ENCODE data around the gene PCSK9. TPM values are rescaled to one million over a fixed set of nuclear protein-coding genes. Genes with fewer than 3 reads are reported as not detected.

The PCSK9 gene
- total RNA-seq, 1 donor from 2014 or later, result 3.1 TPM

GRCh38 chr1:55071477-55071876 lies 32.1 kb downstream of the PCSK9 start:
- H3K9me3 ChIP-seq (ENCODE audit: control insufficient read depth in 3 of 3, low read length in 3 of 3), result no peaks in the 10 kb centered on the region
- peaks cover 20 to 38% (median 26%) of the 10 kb centered on the region in 3 donors for H3K4me1 ChIP-seq (ENCODE audit: control insufficient read depth in 3 of 3, insufficient read depth in 3 of 3, low read length in 3 of 3)
- no peak overlapping the region for H3K4me3 ChIP-seq (ENCODE audit: low read length in 3 of 3)
- peaks cover 61 to 74% (median 71%) of the 10 kb centered on the region in 3 donors for H3K36me3 ChIP-seq (ENCODE audit: control insufficient read depth in 3 of 3, insufficient read depth in 3 of 3, low read length in 3 of 3)
- no peak overlapping the region for H3K9ac ChIP-seq (ENCODE audit: low read depth in 1 of 3, low read length in 3 of 3)
- no peak overlapping the region for H3K27ac ChIP-seq (ENCODE audit: low read depth, low read length)
- H3K27me3 ChIP-seq (ENCODE audit: control insufficient read depth in 3 of 3, insufficient read depth in 3 of 3, low read length in 3 of 3), result no peaks in the 10 kb centered on the region

GRCh38 chr1:55073187-55073916 lies 34.0 kb downstream of the PCSK9 start:
- Histone ChIP-seq H3K36me3 (ENCODE audit: control insufficient read depth in 3 of 3, insufficient read depth in 3 of 3, low read length in 3 of 3) (peaks cover 70 to 89% (median 83%) of the 10 kb centered on the region in 3 donors), H3K9me3 (ENCODE audit: control insufficient read depth in 3 of 3, low read length in 3 of 3) (no peaks in the 10 kb centered on the region), H3K27ac (ENCODE audit: low read depth, low read length) (no peak overlapping the region), H3K9ac (ENCODE audit: low read depth in 1 of 3, low read length in 3 of 3) (no peak overlapping the region), H3K27me3 (ENCODE audit: control insufficient read depth in 3 of 3, insufficient read depth in 3 of 3, low read length in 3 of 3) (no peaks in the 10 kb centered on the region), H3K4me3 (ENCODE audit: low read length in 3 of 3) (no peak overlapping the region), H3K4me1 (ENCODE audit: control insufficient read depth in 3 of 3, insufficient read depth in 3 of 3, low read length in 3 of 3) (peaks cover 11 to 23% (median 13%) of the 10 kb centered on the region in 3 donors)

GRCh38 chr1:55074455-55074854 lies 35.1 kb downstream of the PCSK9 start:
- Histone ChIP-seq H3K9ac (ENCODE audit: low read depth in 1 of 3, low read length in 3 of 3) (no peak overlapping the region), H3K36me3 (ENCODE audit: control insufficient read depth in 3 of 3, insufficient read depth in 3 of 3, low read length in 3 of 3) (peaks cover 69 to 90% (median 85%) of the 10 kb centered on the region in 3 donors), H3K4me3 (ENCODE audit: low read length in 3 of 3) (no peak overlapping the region), H3K27me3 (ENCODE audit: control insufficient read depth in 3 of 3, insufficient read depth in 3 of 3, low read length in 3 of 3) (no peaks in the 10 kb centered on the region), H3K4me1 (ENCODE audit: control insufficient read depth in 3 of 3, insufficient read depth in 3 of 3, low read length in 3 of 3) (peaks cover 11 to 19% (median 13%) of the 10 kb centered on the region in 3 donors), H3K9me3 (ENCODE audit: control insufficient read depth in 3 of 3, low read length in 3 of 3) (no peaks in the 10 kb centered on the region), H3K27ac (ENCODE audit: low read depth, low read length) (no peak overlapping the region)

GRCh38 chr1:55076356-55076755 lies 37.0 kb downstream of the PCSK9 start:
- Histone ChIP-seq H3K4me1 (ENCODE audit: control insufficient read depth in 3 of 3, insufficient read depth in 3 of 3, low read length in 3 of 3) (peaks cover 0 to 4% (median 0%) of the 10 kb centered on the region in 3 donors), H3K36me3 (ENCODE audit: control insufficient read depth in 3 of 3, insufficient read depth in 3 of 3, low read length in 3 of 3) (peaks cover 61 to 95% (median 86%) of the 10 kb centered on the region in 3 donors), H3K4me3 (ENCODE audit: low read length in 3 of 3) (no peak overlapping the region), H3K9me3 (ENCODE audit: control insufficient read depth in 3 of 3, low read length in 3 of 3) (no peaks in the 10 kb centered on the region), H3K27me3 (ENCODE audit: control insufficient read depth in 3 of 3, insufficient read depth in 3 of 3, low read length in 3 of 3) (no peaks in the 10 kb centered on the region), H3K27ac (ENCODE audit: low read depth, low read length) (no peak overlapping the region), H3K9ac (ENCODE audit: low read depth in 1 of 3, low read length in 3 of 3) (no peak overlapping the region)

- no peaks in the 10 kb centered on the region for H3K9me3 ChIP-seq (ENCODE audit: control insufficient read depth in 3 of 3, low read length in 3 of 3)
- H3K36me3 ChIP-seq (ENCODE audit: control insufficient read depth in 3 of 3, insufficient read depth in 3 of 3, low read length in 3 of 3), result peaks cover 53 to 90% (median 85%) of the 10 kb centered on the region in 3 donors
- H3K27me3 ChIP-seq (ENCODE audit: control insufficient read depth in 3 of 3, insufficient read depth in 3 of 3, low read length in 3 of 3), result no peaks in the 10 kb centered on the region
- no peak overlapping the region for H3K4me3 ChIP-seq (ENCODE audit: low read length in 3 of 3)
- no peaks in the 10 kb centered on the region for H3K4me1 ChIP-seq (ENCODE audit: control insufficient read depth in 3 of 3, insufficient read depth in 3 of 3, low read length in 3 of 3)
- H3K27ac ChIP-seq (ENCODE audit: low read depth, low read length), result no peak overlapping the region
- H3K9ac ChIP-seq (ENCODE audit: low read depth in 1 of 3, low read length in 3 of 3), result no peak overlapping the region
Measured at GRCh38 chr1:55078470-55078869, 39.1 kb downstream of the PCSK9 start.

- H3K36me3 ChIP-seq (ENCODE audit: control insufficient read depth in 3 of 3, insufficient read depth in 3 of 3, low read length in 3 of 3), result peaks cover 56 to 89% (median 88%) of the 10 kb centered on the region in 3 donors
- H3K9ac ChIP-seq (ENCODE audit: low read depth in 1 of 3, low read length in 3 of 3), result no peak overlapping the region
- no peaks in the 10 kb centered on the region for H3K4me1 ChIP-seq (ENCODE audit: control insufficient read depth in 3 of 3, insufficient read depth in 3 of 3, low read length in 3 of 3)
- H3K27me3 ChIP-seq (ENCODE audit: control insufficient read depth in 3 of 3, insufficient read depth in 3 of 3, low read length in 3 of 3), result no peaks in the 10 kb centered on the region
- H3K27ac ChIP-seq (ENCODE audit: low read depth, low read length), result no peak overlapping the region
- H3K9me3 ChIP-seq (ENCODE audit: control insufficient read depth in 3 of 3, low read length in 3 of 3), result no peaks in the 10 kb centered on the region
- H3K4me3 ChIP-seq (ENCODE audit: low read length in 3 of 3), result no peak overlapping the region
Measured at GRCh38 chr1:55079651-55080050, 40.3 kb downstream of the PCSK9 start.

- no peak overlapping the region for H3K27ac ChIP-seq (ENCODE audit: low read depth, low read length)
- H3K9ac ChIP-seq (ENCODE audit: low read depth in 1 of 3, low read length in 3 of 3), result no peak overlapping the region
- H3K27me3 ChIP-seq (ENCODE audit: control insufficient read depth in 3 of 3, insufficient read depth in 3 of 3, low read length in 3 of 3), result no peaks in the 10 kb centered on the region
Measured at GRCh38 chr1:55081188-55081904, 42.0 kb downstream of the PCSK9 start.

GRCh38 chr1:55081905-55082296 lies 42.6 kb downstream of the PCSK9 start:
- H3K4me1 ChIP-seq (ENCODE audit: control insufficient read depth in 3 of 3, insufficient read depth in 3 of 3, low read length in 3 of 3), result no peaks in the 10 kb centered on the region
- peaks cover 60 to 92% (median 88%) of the 10 kb centered on the region in 3 donors for H3K36me3 ChIP-seq (ENCODE audit: control insufficient read depth in 3 of 3, insufficient read depth in 3 of 3, low read length in 3 of 3)
- H3K27me3 ChIP-seq (ENCODE audit: control insufficient read depth in 3 of 3, insufficient read depth in 3 of 3, low read length in 3 of 3), result no peaks in the 10 kb centered on the region
- no peaks in the 10 kb centered on the region for H3K9me3 ChIP-seq (ENCODE audit: control insufficient read depth in 3 of 3, low read length in 3 of 3)
- H3K27ac ChIP-seq (ENCODE audit: low read depth, low read length), result no peak overlapping the region
- no peak overlapping the region for H3K9ac ChIP-seq (ENCODE audit: low read depth in 1 of 3, low read length in 3 of 3)
- H3K4me3 ChIP-seq (ENCODE audit: low read length in 3 of 3), result no peak overlapping the region

More at GRCh38 chr1:55081188-55081904, 42.0 kb downstream of the PCSK9 start:
- H3K9me3 ChIP-seq (ENCODE audit: control insufficient read depth in 3 of 3, low read length in 3 of 3), result no peaks in the 10 kb centered on the region
- no peak overlapping the region for H3K4me3 ChIP-seq (ENCODE audit: low read length in 3 of 3)
- H3K4me1 ChIP-seq (ENCODE audit: control insufficient read depth in 3 of 3, insufficient read depth in 3 of 3, low read length in 3 of 3), result no peaks in the 10 kb centered on the region
- peaks cover 65 to 94% (median 89%) of the 10 kb centered on the region in 3 donors for H3K36me3 ChIP-seq (ENCODE audit: control insufficient read depth in 3 of 3, insufficient read depth in 3 of 3, low read length in 3 of 3)

GRCh38 chr1:55084257-55084656 lies 44.9 kb downstream of the PCSK9 start:
- H3K9me3 ChIP-seq (ENCODE audit: control insufficient read depth in 3 of 3, low read length in 3 of 3), result no peaks in the 10 kb centered on the region
- no peak overlapping the region for H3K4me3 ChIP-seq (ENCODE audit: low read length in 3 of 3)
- H3K36me3 ChIP-seq (ENCODE audit: control insufficient read depth in 3 of 3, insufficient read depth in 3 of 3, low read length in 3 of 3), result peaks cover 65 to 88% (median 85%) of the 10 kb centered on the region in 3 donors
- H3K4me1 ChIP-seq (ENCODE audit: control insufficient read depth in 3 of 3, insufficient read depth in 3 of 3, low read length in 3 of 3), result no peaks in the 10 kb centered on the region
- H3K9ac ChIP-seq (ENCODE audit: low read depth in 1 of 3, low read length in 3 of 3), result no peak overlapping the region
- no peak overlapping the region for H3K27ac ChIP-seq (ENCODE audit: low read depth, low read length)
- no peaks in the 10 kb centered on the region for H3K27me3 ChIP-seq (ENCODE audit: control insufficient read depth in 3 of 3, insufficient read depth in 3 of 3, low read length in 3 of 3)

GRCh38 chr1:55087439-55087838 lies 48.1 kb downstream of the PCSK9 start:
- no peaks in the 10 kb centered on the region for H3K27me3 ChIP-seq (ENCODE audit: control insufficient read depth in 3 of 3, insufficient read depth in 3 of 3, low read length in 3 of 3)
- H3K9ac ChIP-seq (ENCODE audit: low read depth in 1 of 3, low read length in 3 of 3), result no peak overlapping the region
- no peaks in the 10 kb centered on the region for H3K9me3 ChIP-seq (ENCODE audit: control insufficient read depth in 3 of 3, low read length in 3 of 3)
- H3K27ac ChIP-seq (ENCODE audit: low read depth, low read length), result no peak overlapping the region
- no peak overlapping the region for H3K4me3 ChIP-seq (ENCODE audit: low read length in 3 of 3)
- H3K36me3 ChIP-seq (ENCODE audit: control insufficient read depth in 3 of 3, insufficient read depth in 3 of 3, low read length in 3 of 3), result peaks cover 70 to 85% (median 81%) of the 10 kb centered on the region in 3 donors
- H3K4me1 ChIP-seq (ENCODE audit: control insufficient read depth in 3 of 3, insufficient read depth in 3 of 3, low read length in 3 of 3), result no peaks in the 10 kb centered on the region

Measured in skeletal muscle tissue (tissue), 4 donors.